Inferior parietal cortex (tissue), 1 donor: ENCODE measurements around the gene COL17A1.

ENCODE experiments used
- DNase-seq: peaks from one replicate; pipeline ENCODE4 v3.0.0-alpha.2; 2016; ENCODE audit errors: extremely low spot score

Gene COL17A1

GRCh38 chr10:104033966-104034365 lies 51.7 kb downstream of the COL17A1 start:
- no peak for DNase-seq

GRCh38 chr10:104033401-104033930 lies 52.2 kb downstream of the COL17A1 start:
- no peak for DNase-seq

GRCh38 chr10:104032144-104032775 lies 53.4 kb downstream of the COL17A1 start:
- DNase-seq: no peak

GRCh38 chr10:104031631-104032030 lies 54.0 kb downstream of the COL17A1 start:
- no peak for DNase-seq

- DNase-seq: peak; percentile 81
Measured at GRCh38 chr10:104029521-104029860, 56.2 kb downstream of the COL17A1 start.

GRCh38 chr10:104028823-104029520 lies 56.7 kb downstream of the COL17A1 start:
- DNase-seq: peak; percentile 36

- DNase-seq: peak; percentile 63
Measured at GRCh38 chr10:104028146-104028545, 57.5 kb downstream of the COL17A1 start.

GRCh38 chr10:104026762-104027161 lies 58.9 kb downstream of the COL17A1 start:
- no peak for DNase-seq

- peak; percentile 39 for DNase-seq
Measured at GRCh38 chr10:104025524-104025923, 60.2 kb downstream of the COL17A1 start.

- no peak for DNase-seq
Measured at GRCh38 chr10:104022026-104022425, 63.7 kb downstream of the COL17A1 start.

- DNase-seq: no peak
Measured at GRCh38 chr10:104021246-104021645, 64.4 kb downstream of the COL17A1 start.

GRCh38 chr10:104020020-104020419 lies 65.7 kb downstream of the COL17A1 start:
- no peak for DNase-seq

GRCh38 chr10:104018471-104018870 lies 67.2 kb downstream of the COL17A1 start:
- no peak for DNase-seq

GRCh38 chr10:104016661-104017060 lies 69.0 kb downstream of the COL17A1 start:
- no peak for DNase-seq

- DNase-seq: no peak
Measured at GRCh38 chr10:104014176-104014575, 71.5 kb downstream of the COL17A1 start.

GRCh38 chr10:104013489-104013888 lies 72.2 kb downstream of the COL17A1 start:
- no peak for DNase-seq

GRCh38 chr10:104011904-104012303 lies 73.8 kb downstream of the COL17A1 start:
- DNase-seq: no peak

- no peak for DNase-seq
Measured at GRCh38 chr10:104005172-104005863, 80.4 kb downstream of the COL17A1 start.

GRCh38 chr10:104002911-104003310 lies 82.8 kb downstream of the COL17A1 start:
- no peak for DNase-seq

- DNase-seq: no peak
Measured at GRCh38 chr10:103998805-103999204, 86.9 kb downstream of the COL17A1 start.

GRCh38 chr10:103995134-103995533 lies 90.5 kb downstream of the COL17A1 start:
- no peak for DNase-seq

GRCh38 chr10:103991393-103992128 lies 94.1 kb downstream of the COL17A1 start:
- no peak for DNase-seq
